D341Med (cell line): Measurements from ENCODE around the gene EARS2.

Experiments used
- DNase-seq: peaks from one replicate; pipeline ENCODE4 v3.0.0; 2012; ENCODE audit warnings: low spot score

The EARS2 gene

DNA sequence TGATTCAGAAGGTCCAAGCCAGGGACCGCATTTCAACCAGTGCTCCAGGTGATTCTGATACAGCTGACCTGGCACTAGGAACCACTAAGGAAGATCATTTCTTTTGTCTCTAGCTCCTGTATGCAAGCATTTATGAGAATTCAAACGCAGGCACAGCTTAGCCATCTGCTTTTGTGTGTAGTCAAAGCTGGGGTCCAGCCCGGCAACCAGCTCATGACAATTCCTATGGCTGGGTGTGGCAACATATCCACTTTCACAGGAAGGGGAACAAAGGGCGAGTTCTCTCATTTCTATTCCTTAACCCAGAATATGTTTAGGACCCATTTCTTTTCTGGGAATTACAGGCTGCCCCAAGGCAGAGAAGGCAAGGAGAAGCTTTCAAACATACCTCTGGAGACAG lies 76.9 kb downstream of the EARS2 start:
- no peak for DNase-seq

DNA sequence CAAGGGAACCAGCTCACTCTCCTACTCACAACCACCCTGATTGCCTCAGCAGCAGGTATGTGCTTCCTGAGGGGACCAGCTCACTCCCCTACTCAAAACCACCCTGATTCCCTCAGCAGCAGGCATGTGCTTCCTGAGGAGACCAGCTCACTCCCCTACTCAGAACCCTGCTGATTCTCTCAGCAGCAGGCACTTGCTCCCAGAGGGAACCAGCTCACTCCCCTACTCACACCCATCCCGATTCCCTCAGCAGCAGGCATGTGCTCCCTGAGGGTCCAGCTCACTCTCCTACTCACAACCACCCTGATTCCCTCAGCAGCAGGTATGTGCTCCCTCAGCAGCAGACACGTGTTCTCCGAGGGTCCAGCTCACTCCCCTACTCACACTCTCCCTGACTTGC lies 78.0 kb downstream of the EARS2 start:
- DNase-seq, result no peak

DNA sequence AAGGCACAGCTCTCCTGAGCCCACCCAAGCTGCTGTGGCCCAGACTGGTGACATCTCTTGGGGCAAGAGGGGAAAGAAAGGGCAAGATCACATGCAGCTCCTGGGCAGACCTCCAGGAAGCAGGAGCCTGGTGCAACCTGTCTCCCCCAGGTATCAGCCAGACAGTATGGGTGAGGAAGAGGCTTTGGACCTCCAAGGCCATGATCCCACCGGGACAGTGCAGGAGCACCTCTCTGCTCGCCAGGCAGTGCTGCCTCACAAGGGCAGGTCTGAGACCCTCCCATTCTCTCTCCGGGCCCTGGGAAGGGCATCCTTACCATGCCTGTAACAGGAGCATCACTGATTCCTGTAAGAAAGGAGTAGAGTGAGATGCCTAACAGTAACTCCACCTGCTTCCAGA lies 78.6 kb downstream of the EARS2 start:
- no peak for DNase-seq

DNA sequence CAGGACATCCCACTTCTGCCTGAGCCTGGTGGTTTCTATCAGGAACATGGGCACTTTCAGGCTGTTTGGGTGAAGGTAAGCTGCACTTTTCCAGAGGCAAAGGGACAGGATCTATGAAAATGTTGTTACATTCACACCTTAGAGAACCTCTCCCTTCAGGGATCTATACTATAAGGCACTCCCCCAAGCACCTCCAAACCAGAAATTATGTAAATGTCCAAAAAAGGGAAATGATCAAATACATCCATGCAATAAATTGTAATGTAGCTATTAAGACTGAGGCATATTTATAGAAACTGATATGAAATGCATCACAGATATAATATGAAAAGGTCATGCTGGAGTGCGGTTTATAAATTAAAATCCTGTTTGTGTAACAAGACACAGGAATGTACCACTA lies 80.9 kb downstream of the EARS2 start:
- DNase-seq, result no peak
